WTC11 (cell line): ENCODE results near the gene ODAD3. TPM values are rescaled to one million over a fixed set of nuclear protein-coding genes. Genes with fewer than 3 reads are reported as not detected.

Source experiments
- ATAC-seq: fragments of 200-7000 bp; cut with Tn5 transposase; 2 replicates; pipeline ENCODE4 v1.10.0; 2021; ENCODE audit warnings: mild to moderate bottlenecking, moderate library complexity
- CTCF ChIA-PET: fragments of 300-600 bp; sonication (Branson Sonifier 250); formaldehyde crosslinking; loops from one replicate; lab custom pipeline; 2021; ENCODE audit warnings: antibody characterized with exemption; lab: Charles Lee
- POLR2A ChIA-PET: fragments of 350-600 bp; sonication (Branson Sonifier 250); formaldehyde crosslinking; loops from one replicate; lab custom pipeline; 2021; ENCODE audit warnings: antibody characterized with exemption; lab: Charles Lee
- DNase-seq: peaks from one replicate; pipeline ENCODE4 v3.0.0; 2021; ENCODE audit warnings: low spot score
- H3K27ac Mint-ChIP-seq: 2 replicates; pipeline ENCODE4 v1.8.0; 2021; ENCODE audit warnings: mixed read lengths
- H3K27me3 Mint-ChIP-seq: 2 replicates; pipeline ENCODE4 v1.8.0; 2021; ENCODE audit warnings: low read depth, mild to moderate bottlenecking, moderate library complexity, mixed read lengths
- H3K36me3 Mint-ChIP-seq: 2 replicates; pipeline ENCODE4 v1.8.0; 2021; ENCODE audit warnings: mixed read lengths
- H3K4me1 Mint-ChIP-seq: 2 replicates; pipeline ENCODE4 v1.8.0; 2022; ENCODE audit warnings: mixed read lengths
- H3K4me3 Mint-ChIP-seq: 2 replicates; pipeline ENCODE4 v1.8.0; 2021; ENCODE audit warnings: mild to moderate bottlenecking, moderate library complexity, mixed read lengths
- H3K9me3 Mint-ChIP-seq: 2 replicates; pipeline ENCODE4 v1.8.0; 2021; ENCODE audit warnings: mixed read lengths
- AR ChIP-seq: fragments of 250-450 bp; sonication (Bioruptor Pico); IDR thresholded peaks from 2 replicates; pipeline ENCODE4 v1.9.0; 2021; ENCODE audit warnings: mild to moderate bottlenecking
- ARID4B ChIP-seq: sonication (generic); formaldehyde crosslinking; IDR thresholded peaks from 2 replicates; pipeline ENCODE4 v1.8.0; 2023; ENCODE audit warnings: missing genetic modification reagents, mild to moderate bottlenecking, borderline replicate concordance
- ATF1 ChIP-seq: sonication (generic); formaldehyde crosslinking; IDR thresholded peaks from 2 replicates; pipeline ENCODE4 v1.8.1; 2023; ENCODE audit warnings: mild to moderate bottlenecking, moderate library complexity, missing genetic modification reagents
- E2F5 ChIP-seq: sonication (generic); formaldehyde crosslinking; IDR thresholded peaks from 2 replicates; pipeline ENCODE4 v1.8.1; 2022; ENCODE audit warnings: mild to moderate bottlenecking, moderate library complexity, missing genetic modification reagents
- FOXJ3 ChIP-seq: sonication (generic); formaldehyde crosslinking; IDR thresholded peaks from 2 replicates; pipeline ENCODE4 v1.9.0; 2021; ENCODE audit warnings: missing genetic modification reagents, mild to moderate bottlenecking, borderline replicate concordance
- GRHL2 ChIP-seq: fragments of 250-450 bp; sonication (Bioruptor Pico); IDR thresholded peaks from 2 replicates; pipeline ENCODE4 v1.8.0; 2022; ENCODE audit warnings: mild to moderate bottlenecking, moderate library complexity; ENCODE audit not compliant: insufficient replicate concordance, severe bottlenecking
- HMGA2 ChIP-seq: fragments of 250-450 bp; sonication (Bioruptor Pico); IDR thresholded peaks from 2 replicates; pipeline ENCODE4 v1.4.0; 2021; ENCODE audit warnings: mild to moderate bottlenecking, moderate library complexity
- MXD4 ChIP-seq: fragments of 250-450 bp; sonication (Bioruptor Pico); IDR thresholded peaks from 2 replicates; pipeline ENCODE4 v1.8.0; 2021; ENCODE audit warnings: mild to moderate bottlenecking, moderate library complexity, borderline replicate concordance
- NFATC4 ChIP-seq: fragments of 250-450 bp; sonication (Bioruptor Pico); IDR thresholded peaks from 2 replicates; pipeline ENCODE4 v1.9.0; 2021; ENCODE audit warnings: mild to moderate bottlenecking
- PRRX2 ChIP-seq: fragments of 250-450 bp; sonication (Bioruptor Pico); IDR thresholded peaks from 2 replicates; pipeline ENCODE4 v1.8.0; 2021; ENCODE audit warnings: mild to moderate bottlenecking
- RORB ChIP-seq: fragments of 250-450 bp; sonication (Bioruptor Pico); IDR thresholded peaks from 2 replicates; pipeline ENCODE4 v1.9.0; 2021; ENCODE audit warnings: mild to moderate bottlenecking
- SOX15 ChIP-seq: fragments of 250-450 bp; sonication (Bioruptor Pico); IDR thresholded peaks from 2 replicates; pipeline ENCODE4 v1.9.0; 2021; ENCODE audit warnings: mild to moderate bottlenecking
- TEAD4 ChIP-seq: sonication (generic); formaldehyde crosslinking; IDR thresholded peaks from 2 replicates; pipeline ENCODE4 v1.8.0; 2022; ENCODE audit warnings: mild to moderate bottlenecking, missing genetic modification reagents
- ZNF121 ChIP-seq: sonication (generic); formaldehyde crosslinking; IDR thresholded peaks from 2 replicates; pipeline ENCODE4 v1.8.0; 2023; ENCODE audit warnings: missing genetic modification reagents
- total RNA-seq: library from RNA; stranded (reverse); gene quantifications from 3 replicates; pipeline ENCODE4 v1.2.3, GENCODE V29; 2021
- TF ChIP-seq, protein P1 (sequence below): sonication (generic); formaldehyde crosslinking; IDR thresholded peaks from 2 replicates; pipeline ENCODE4 v1.8.0; 2022; ENCODE audit warnings: mild to moderate bottlenecking, missing genetic modification reagents
- TF ChIP-seq, protein P2 (sequence below): sonication (generic); formaldehyde crosslinking; IDR thresholded peaks from 2 replicates; pipeline ENCODE4 v1.8.1; 2022; ENCODE audit warnings: mild to moderate bottlenecking, missing genetic modification reagents, moderate library complexity, borderline replicate concordance

The ODAD3 gene
- total RNA-seq, 1 experiment from 2014 or later: 4.1 TPM

- Mint-ChIP-seq H3K36me3 (peaks cover 6% of the 10 kb centered on the region), H3K4me1 (peaks cover 15% of the 10 kb centered on the region), H3K9me3 (no peaks in the 10 kb centered on the region), H3K27ac (peak overlapping the region; percentile 2; the same call in 1 of the 2 replicates), H3K4me3 (no peak overlapping the region; the same call in 1 of the 2 replicates)
- CTCF ChIA-PET: interaction anchor here (0.9 to 3.3 kb wide), 6 partner anchors 10 to 79 kb away, joined by 3 to 40 read pairs (median 16); partner anchors contain the start of genes EPOR and RAB3D
- peak; percentile 45 for DNase-seq
- POLR2A ChIA-PET: interaction anchor here (0.6 to 3.1 kb wide), 6 partner anchors 10 to 102 kb away, joined by 3 to 16 read pairs (median 5); partner anchors contain the start of genes CCDC159, EPOR, RAB3D and TMEM205
- TF ChIP-seq ARID4B (CRISPR knock-in tag) (no peak), SOX15 (CRISPR knock-in tag) (no peak), ZNF121 (no peak), RORB (CRISPR knock-in tag) (no peak), HMGA2 (no peak), NFATC4 (CRISPR knock-in tag) (no peak), AR (CRISPR knock-in tag) (no peak), GRHL2 (CRISPR knock-in tag) (no peak), ATF1 (no peak), PRRX2 (CRISPR knock-in tag) (no peak), MXD4 (no peak), FOXJ3 (CRISPR knock-in tag) (no peak), E2F5 (no peak), TEAD4 (no peak)
- TF ChIP-seq, protein P1, sequence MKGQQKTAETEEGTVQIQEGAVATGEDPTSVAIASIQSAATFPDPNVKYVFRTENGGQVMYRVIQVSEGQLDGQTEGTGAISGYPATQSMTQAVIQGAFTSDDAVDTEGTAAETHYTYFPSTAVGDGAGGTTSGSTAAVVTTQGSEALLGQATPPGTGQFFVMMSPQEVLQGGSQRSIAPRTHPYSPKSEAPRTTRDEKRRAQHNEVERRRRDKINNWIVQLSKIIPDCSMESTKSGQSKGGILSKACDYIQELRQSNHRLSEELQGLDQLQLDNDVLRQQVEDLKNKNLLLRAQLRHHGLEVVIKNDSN: no peak
- TF ChIP-seq, protein P2, sequence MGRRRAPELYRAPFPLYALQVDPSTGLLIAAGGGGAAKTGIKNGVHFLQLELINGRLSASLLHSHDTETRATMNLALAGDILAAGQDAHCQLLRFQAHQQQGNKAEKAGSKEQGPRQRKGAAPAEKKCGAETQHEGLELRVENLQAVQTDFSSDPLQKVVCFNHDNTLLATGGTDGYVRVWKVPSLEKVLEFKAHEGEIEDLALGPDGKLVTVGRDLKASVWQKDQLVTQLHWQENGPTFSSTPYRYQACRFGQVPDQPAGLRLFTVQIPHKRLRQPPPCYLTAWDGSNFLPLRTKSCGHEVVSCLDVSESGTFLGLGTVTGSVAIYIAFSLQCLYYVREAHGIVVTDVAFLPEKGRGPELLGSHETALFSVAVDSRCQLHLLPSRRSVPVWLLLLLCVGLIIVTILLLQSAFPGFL (CRISPR knock-in tag): no peak
- TF ChIP-seq, all 79 proteins: peak for 0
- no peaks in the 10 kb centered on the region for H3K27me3 Mint-ChIP-seq
- no peak for ATAC-seq
Observed at GRCh38 chr19:11373166-11373884, 61.6 kb downstream of the ODAD3 start.
